Measurements from ENCODE around the gene FAM13A.

Gene FAM13A

GRCh38 chr4:88807499-88807898 lies 249.5 kb downstream of the FAM13A start:
- DNase-seq = no peak

DNA sequence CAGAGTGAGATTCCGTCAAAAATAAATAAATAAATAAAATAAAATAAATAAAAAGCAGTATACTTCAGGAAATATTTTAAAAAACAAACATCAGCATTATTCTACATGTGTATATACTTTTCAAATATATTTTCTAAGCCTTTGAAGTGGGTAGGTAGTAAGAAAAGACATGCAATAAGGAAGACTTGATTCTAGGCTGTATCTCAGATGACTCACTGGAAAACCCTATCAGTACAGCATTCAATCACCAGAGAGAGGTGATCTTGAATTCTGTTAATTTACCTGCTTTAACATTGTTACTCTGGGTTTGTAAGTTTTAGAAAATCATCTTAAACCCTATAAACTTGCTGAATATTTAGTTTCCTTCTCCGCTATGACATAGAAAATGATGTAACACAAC lies 252.8 kb downstream of the FAM13A start:
- no peak for DNase-seq

- DNase-seq = peak; percentile 84
These were observed 253.3 kb downstream of the FAM13A start for GRCh38 chr4:88803600-88804096.

- DNase-seq = no peak
These were observed 254.2 kb downstream of the FAM13A start for GRCh38 chr4:88802585-88803286.

DNA sequence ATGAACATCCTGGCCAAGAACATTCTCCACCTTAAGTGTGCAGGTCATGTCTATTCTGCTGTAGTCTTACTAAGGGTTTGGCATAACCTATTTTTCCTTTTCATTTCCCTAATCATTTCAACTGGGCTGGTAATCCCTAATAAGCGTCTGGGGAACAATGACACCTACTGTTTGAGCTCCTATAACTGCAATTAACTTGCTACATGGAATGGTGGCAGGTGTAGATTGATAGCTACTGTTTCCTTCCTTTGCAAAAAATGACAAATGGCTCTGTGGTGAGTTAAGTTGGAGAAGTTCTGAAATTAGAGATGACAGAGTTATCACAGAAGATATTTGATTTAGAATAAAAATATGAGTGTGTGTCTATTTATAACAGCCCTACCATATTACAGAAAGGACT lies 254.8 kb downstream of the FAM13A start:
- no peak for DNase-seq

DNA sequence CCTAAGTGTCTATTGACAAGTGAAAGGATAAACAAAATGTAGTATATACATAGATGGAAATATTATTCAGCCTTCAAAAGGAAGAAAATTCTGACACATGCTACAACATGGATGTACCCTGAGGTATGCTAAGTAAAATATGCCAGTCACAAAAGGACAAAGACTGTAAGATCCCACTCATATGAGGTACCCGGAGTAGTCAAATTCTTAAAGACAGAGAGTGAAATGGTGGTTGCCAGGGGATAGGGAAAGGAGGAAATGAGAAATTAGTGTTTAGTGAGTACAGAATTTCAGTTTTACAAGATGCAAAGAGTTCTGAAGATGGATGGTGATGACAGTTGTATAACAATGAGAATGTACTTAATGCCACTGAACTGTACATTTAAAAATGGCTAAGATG lies 257.1 kb downstream of the FAM13A start:
- DNase-seq = no peak

DNA sequence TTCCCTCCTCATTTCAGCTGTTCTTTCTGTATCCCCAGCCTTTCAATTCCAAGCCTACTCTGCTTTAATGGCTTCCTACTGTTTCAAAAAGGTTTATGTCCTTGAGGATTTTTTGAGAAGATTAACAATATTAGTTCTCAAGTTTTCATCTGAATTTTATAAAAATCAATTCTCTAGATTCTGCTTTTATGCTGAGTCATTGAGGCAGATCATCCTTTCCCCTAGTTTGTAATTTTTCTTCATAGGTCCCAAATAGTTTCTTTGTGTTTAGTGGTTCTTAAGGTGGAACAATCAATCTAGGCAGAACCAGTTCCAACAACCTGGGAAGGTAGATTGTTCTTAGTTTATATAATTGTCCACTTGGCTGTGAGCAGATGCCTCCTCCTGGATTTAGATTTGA lies 259.3 kb downstream of the FAM13A start:
- DNase-seq = no peak

DNA sequence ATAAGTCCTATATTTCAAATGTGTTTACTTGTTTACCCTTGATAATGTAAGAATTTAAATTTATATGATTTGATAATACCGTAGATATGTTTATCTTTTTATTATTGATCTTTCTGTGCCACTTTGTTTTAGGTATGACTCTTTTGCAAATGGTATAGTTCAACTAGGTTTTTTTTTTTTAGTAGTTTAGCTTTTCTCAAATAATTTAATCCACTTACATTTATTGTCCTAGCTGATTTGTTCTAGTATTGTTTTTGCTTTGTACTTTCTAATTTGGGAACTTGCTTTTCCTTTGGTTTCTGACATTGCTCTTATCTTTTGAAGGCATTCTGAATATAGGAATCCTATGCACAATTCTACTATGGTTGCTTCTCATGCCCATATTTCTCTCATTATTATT lies 260.4 kb downstream of the FAM13A start:
- no peak for DNase-seq

DNA sequence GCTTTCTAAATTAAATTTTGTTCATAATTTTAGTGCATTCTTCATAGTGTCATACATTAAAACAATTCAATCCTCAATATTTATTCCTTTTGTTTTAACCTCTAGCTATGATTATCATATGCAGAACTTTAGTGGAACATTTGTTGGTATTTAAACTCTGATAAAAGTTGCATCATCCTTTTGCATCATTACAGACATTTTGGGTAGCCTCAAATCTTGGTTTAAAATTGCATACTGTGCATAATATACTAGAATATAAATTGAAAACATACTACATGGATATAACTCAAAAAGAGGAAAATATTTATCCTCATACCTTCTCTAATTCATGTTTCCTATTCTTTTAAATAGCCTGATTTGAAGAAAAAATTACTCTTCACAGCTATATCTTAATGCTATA lies 262.0 kb downstream of the FAM13A start:
- no peak for DNase-seq

GRCh38 chr4:88794087-88794690 lies 262.8 kb downstream of the FAM13A start:
- no peak for DNase-seq

DNA sequence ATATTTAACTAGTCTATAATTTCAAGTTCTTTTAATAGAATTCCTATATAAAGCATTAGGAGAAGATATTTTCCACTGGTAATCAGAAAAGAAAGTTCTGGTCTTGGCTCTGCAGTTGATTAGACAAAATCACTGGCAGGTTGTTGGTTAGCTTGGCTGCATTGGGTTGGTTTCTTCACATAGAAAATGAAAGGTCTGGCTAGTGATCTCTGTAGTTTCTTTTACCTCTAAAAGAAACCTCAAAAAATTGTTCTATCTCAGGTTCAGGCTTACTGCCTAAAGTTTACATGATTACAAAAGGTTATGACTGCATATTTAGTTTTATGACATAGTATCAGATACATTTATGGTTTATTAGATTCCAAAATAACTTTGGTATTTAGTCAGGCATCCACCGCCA lies 263.5 kb downstream of the FAM13A start:
- no peak for DNase-seq

GRCh38 chr4:88792821-88793220 lies 264.2 kb downstream of the FAM13A start:
- no peak for DNase-seq

DNA sequence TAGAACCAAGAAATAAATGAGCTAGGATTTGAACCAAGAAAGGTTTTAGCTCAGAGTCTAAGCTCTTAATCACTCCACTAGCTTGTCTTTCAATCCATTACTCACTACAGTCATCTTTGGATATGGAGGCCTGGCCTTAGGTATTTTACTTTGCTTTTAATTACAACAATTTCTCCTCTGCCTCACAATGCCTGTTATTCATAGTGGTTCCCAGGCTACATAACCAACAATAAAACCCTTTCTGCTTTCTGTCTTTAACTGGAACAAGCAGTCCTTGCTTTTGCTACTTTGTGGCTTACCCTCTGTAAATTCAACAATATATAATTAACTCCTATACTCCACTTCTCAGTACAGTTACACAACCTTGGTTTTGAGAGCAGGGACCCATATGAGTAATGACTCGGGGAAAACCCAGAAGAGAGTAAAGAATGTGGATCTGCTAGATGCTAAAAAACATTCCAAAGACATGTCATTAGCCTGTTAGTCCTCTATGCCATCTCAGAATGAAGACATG lies 264.7 kb downstream of the FAM13A start:
- DNase-seq = peak; percentile 85

DNA sequence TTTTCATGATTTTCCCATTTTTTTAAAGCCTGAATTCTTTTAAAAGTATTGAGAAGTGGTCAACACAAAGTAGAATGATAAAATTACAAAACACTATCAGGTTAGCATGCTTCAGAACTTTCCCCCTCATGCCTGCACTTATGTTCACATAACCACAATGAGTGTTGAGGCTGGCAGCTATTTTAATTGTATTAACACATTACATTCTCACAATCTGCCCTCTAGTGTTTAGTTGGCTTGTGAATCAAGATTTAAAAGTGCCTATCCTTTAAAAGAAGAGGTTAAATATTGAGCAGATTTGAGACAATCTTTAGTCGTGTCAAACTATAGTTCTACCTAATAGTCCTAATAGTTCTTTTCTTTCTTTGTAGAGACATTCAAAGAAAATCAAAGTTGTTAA lies 265.7 kb downstream of the FAM13A start:
- DNase-seq = peak; percentile 43

DNA sequence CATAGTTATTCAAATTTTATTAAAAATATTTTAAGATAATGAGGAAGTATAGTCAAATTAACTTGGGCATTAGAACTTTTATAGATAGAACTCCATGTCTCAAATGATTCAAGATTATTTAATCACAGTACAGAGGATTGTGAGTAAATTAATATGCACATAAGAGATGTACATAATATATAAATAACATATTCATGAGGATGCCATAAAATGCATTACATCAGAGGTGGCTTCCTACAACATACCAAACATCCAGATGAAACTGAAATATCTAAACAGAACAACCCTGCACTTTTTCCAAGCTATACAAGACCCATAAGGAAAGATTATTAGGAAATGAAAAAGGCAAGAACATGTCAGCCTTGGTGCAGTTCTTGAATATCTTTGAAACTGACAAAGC lies 268.1 kb downstream of the FAM13A start:
- DNase-seq = no peak

GRCh38 chr4:88788424-88788823 lies 268.6 kb downstream of the FAM13A start:
- DNase-seq = no peak

- DNase-seq = no peak
These were observed 271.0 kb downstream of the FAM13A start for GRCh38 chr4:88786011-88786410.

- no peak for DNase-seq
These were observed 276.6 kb downstream of the FAM13A start for GRCh38 chr4:88780389-88780788.

DNA sequence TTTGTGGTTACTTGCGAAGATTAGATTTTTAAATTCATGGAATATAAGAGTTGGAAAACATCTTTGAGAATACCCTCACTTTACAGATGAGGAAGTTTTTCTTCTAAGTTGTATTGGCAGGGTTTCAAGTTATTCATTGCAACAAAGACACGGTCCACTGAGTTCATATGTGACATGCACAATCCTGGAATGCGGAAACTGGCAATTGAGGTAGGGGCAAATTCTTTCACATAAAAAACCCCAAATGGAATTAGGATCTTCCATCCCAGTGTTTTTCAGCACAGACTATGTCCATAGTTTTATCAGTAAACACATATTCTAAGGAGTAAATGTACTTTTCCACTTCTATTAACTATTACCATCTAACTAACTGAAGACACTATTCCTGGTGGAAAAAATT lies 277.6 kb downstream of the FAM13A start:
- peak; percentile 56 for DNase-seq

- no peak for DNase-seq
These were observed 281.5 kb downstream of the FAM13A start for GRCh38 chr4:88775529-88775928.

GRCh38 chr4:88775026-88775425 lies 282.0 kb downstream of the FAM13A start:
- no peak for DNase-seq

- DNase-seq = no peak
These were observed 285.0 kb downstream of the FAM13A start for GRCh38 chr4:88771883-88772450.

- DNase-seq = peak; percentile 92
These were observed 291.3 kb downstream of the FAM13A start for GRCh38 chr4:88765729-88766128.

DNA sequence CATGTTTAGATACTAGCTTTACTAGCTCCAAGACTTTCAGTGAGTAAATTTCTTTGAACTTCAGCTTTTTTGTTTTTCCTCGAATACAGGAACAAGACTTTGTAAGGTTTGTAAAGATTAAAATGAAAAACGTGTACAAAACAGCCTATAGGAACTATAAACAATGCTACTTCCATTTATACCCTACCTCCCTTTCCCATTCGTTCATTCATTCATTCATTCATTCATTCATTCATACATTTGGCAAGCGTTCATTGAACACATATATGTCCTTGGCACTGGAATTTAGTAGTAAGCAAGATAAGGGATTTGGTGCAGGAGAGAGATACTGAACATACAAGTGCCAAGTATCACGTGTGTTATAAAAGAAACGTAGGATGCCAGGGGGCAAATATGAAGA lies 293.9 kb downstream of the FAM13A start:
- DNase-seq = no peak
